Thyroid gland (tissue), 4 donors: ENCODE results near the gene SEMA3A. TPM values are rescaled to one million over a fixed set of nuclear protein-coding genes. Genes with fewer than 3 reads are reported as not detected.

ENCODE experiments used
- DNase-seq, 2 donors: peaks; one replicate each; pipeline ENCODE4 v3.0.0-alpha.2; 2019
- H3K27ac ChIP-seq, 3 donors: fragments of 200-600 bp; sonication (generic); 1 replicate in 2 of 3; 2 replicates in 1 of 3; pipeline ENCODE4 v1.5.1; 2016 to 2019; ENCODE audit warnings: mild to moderate bottlenecking in 1 of 3, moderate library complexity in 1 of 3
- H3K27me3 ChIP-seq: fragments of 200-600 bp; sonication (generic); one replicate; pipeline ENCODE4 v1.5.1; 2019
- H3K36me3 ChIP-seq, 2 donors: fragments of 200-600 bp; sonication (generic); one replicate each; pipeline ENCODE4 v1.5.1; 2016 to 2019
- H3K4me1 ChIP-seq, 2 donors: fragments of 200-600 bp; sonication (generic); one replicate each; pipeline ENCODE4 v1.5.1; 2017 to 2019
- H3K4me3 ChIP-seq, 3 donors: fragments of 200-600 bp; sonication (generic); replicated peaks in 1 of 3; 1 replicate in 2 of 3; 2 replicates in 1 of 3; pipeline ENCODE4 v1.5.1; 2016; ENCODE audit warnings: mild to moderate bottlenecking in 1 of 3
- H3K9me3 ChIP-seq: fragments of 200-600 bp; sonication (generic); one replicate; pipeline ENCODE4 v1.5.1; 2017
- CTCF ChIP-seq, 6 experiments: fragments of 200-600 bp in 3 of 6; fragments of 450-650 bp in 3 of 6; sonication (generic) in 3 of 6; IDR thresholded peaks; one replicate each; pipeline ENCODE4 v1.5.1; 2016 to 2019; ENCODE audit warnings: antibody characterized with exemption in 6 of 6, mild to moderate bottlenecking in 2 of 6, inconsistent platforms in 1 of 6, moderate library complexity in 1 of 6
- POLR2A ChIP-seq, 2 donors: fragments of 450-650 bp; IDR thresholded peaks; one replicate each; pipeline ENCODE4 v1.6.1; 2017; ENCODE audit warnings: antibody characterized with exemption in 2 of 2, mild to moderate bottlenecking in 2 of 2, moderate library complexity in 1 of 2
- whole genome bisulfite sequencing, 2 donors: methylation state at CpG; one replicate each; pipeline ENCODE4 v1.1.5; 2017; 5-methylcytosine and 5-hydroxymethylcytosine counted together
- intact Hi-C: fragments of 100-400 bp; cut with DNase I; formaldehyde crosslinking; loops from one replicate; pipeline ENCODE4 v1.15.1; 2023
- total RNA-seq, 4 donors: library from RNA; depleted of rRNA; stranded (reverse); fragments of >200 nt; gene quantifications; one replicate each; pipeline ENCODE4 v1.2.3, GENCODE V29; 2016

The SEMA3A gene
- total RNA-seq, 4 donors from 2014 or later, result 6.5 to 18.0 (median 13.0) TPM

- TF ChIP-seq POLR2A (IDR thresholded peaks at IDR 0.05), result no peak
- TF ChIP-seq CTCF (IDR thresholded peaks at IDR 0.05), result peak in 1 of 6 experiments; percentile 30
- Histone ChIP-seq H3K27me3 (no peaks in the 10 kb centered on the region), H3K27ac (no peak overlapping the region), H3K9me3 (no peaks in the 10 kb centered on the region), H3K4me3 (no peak overlapping the region), H3K36me3 (no peaks in the 10 kb centered on the region), H3K4me1 (no peaks in the 10 kb centered on the region)
- intact Hi-C loops, result loop anchor here (10.0 kb wide), 1 partner anchor 1091 kb away; no protein-coding TSS in a partner anchor
- 72 to 83% methylated on average over 1 of the region's 1 CpG for WGBS, 2 donors
- DNase-seq, result no peak
Observed at GRCh38 chr7:83934118-83934734, 260.4 kb downstream of the SEMA3A start.

GRCh38 chr7:83931968-83932367 lies 262.6 kb downstream of the SEMA3A start:
- H3K27me3 ChIP-seq, result no peaks in the 10 kb centered on the region
- no peak overlapping the region for H3K4me3 ChIP-seq
- no peaks in the 10 kb centered on the region for H3K4me1 ChIP-seq
- H3K36me3 ChIP-seq, result no peaks in the 10 kb centered on the region
- no peak for TF ChIP-seq POLR2A (IDR thresholded peaks at IDR 0.05)
- no peak for TF ChIP-seq CTCF (IDR thresholded peaks at IDR 0.05)
- WGBS, 2 donors, result 91 to 94% methylated on average over 2 of the region's 2 CpGs
- no peak overlapping the region for H3K27ac ChIP-seq
- no peaks in the 10 kb centered on the region for H3K9me3 ChIP-seq
- DNase-seq, result no peak
- intact Hi-C loops, result loop anchor here (10.0 kb wide), 1 partner anchor 1093 kb away; no protein-coding TSS in a partner anchor

- intact Hi-C loops, result loop anchor here (10.0 kb wide), 1 partner anchor 1095 kb away; no protein-coding TSS in a partner anchor
- H3K4me1 ChIP-seq, result no peaks in the 10 kb centered on the region
- H3K36me3 ChIP-seq, result no peaks in the 10 kb centered on the region
- WGBS, 2 donors, result 95 to 97% methylated on average over 2 of the region's 2 CpGs
- H3K9me3 ChIP-seq, result no peaks in the 10 kb centered on the region
- H3K27ac ChIP-seq, result no peak overlapping the region
- no peak for TF ChIP-seq POLR2A (IDR thresholded peaks at IDR 0.05)
- no peak for TF ChIP-seq CTCF (IDR thresholded peaks at IDR 0.05)
- H3K4me3 ChIP-seq, result no peak overlapping the region
- DNase-seq, result no peak
- H3K27me3 ChIP-seq, result no peaks in the 10 kb centered on the region
Observed at GRCh38 chr7:83930262-83930661, 264.3 kb downstream of the SEMA3A start.

GRCh38 chr7:83925860-83926259 lies 268.7 kb downstream of the SEMA3A start:
- no peaks in the 10 kb centered on the region for H3K9me3 ChIP-seq
- H3K4me3 ChIP-seq, result no peak overlapping the region
- no peak for DNase-seq
- no peak for TF ChIP-seq POLR2A (IDR thresholded peaks at IDR 0.05)
- no peak for TF ChIP-seq CTCF (IDR thresholded peaks at IDR 0.05)
- intact Hi-C loops, result no loop called here
- H3K27me3 ChIP-seq, result no peaks in the 10 kb centered on the region
- WGBS, 2 donors, result 98% methylated on average over 1 of the region's 1 CpG
- no peak overlapping the region for H3K27ac ChIP-seq
- no peaks in the 10 kb centered on the region for H3K36me3 ChIP-seq
- H3K4me1 ChIP-seq, result no peaks in the 10 kb centered on the region

GRCh38 chr7:83921941-83922607 lies 272.5 kb downstream of the SEMA3A start:
- Histone ChIP-seq H3K36me3 (no peaks in the 10 kb centered on the region), H3K9me3 (no peaks in the 10 kb centered on the region), H3K4me3 (no peak overlapping the region), H3K27ac (no peak overlapping the region), H3K27me3 (no peaks in the 10 kb centered on the region), H3K4me1 (no peaks in the 10 kb centered on the region)
- TF ChIP-seq CTCF (IDR thresholded peaks at IDR 0.05) (no peak), POLR2A (IDR thresholded peaks at IDR 0.05) (no peak)
- WGBS, 2 donors, result 60 to 61% methylated on average over 4 of the region's 4 CpGs
- intact Hi-C loops, result no loop called here
- DNase-seq, result no peak
